ENCODE results near the gene TENT5C.

The TENT5C gene

GRCh38 chr1:117636637-117637425 lies 31.0 kb downstream of the TENT5C start:
- H3K9ac ChIP-seq (ENCODE audit: insufficient read length, low read depth) = no peak overlapping the region
- no peak overlapping the region for H3K4me3 ChIP-seq (ENCODE audit: insufficient read length, low read depth)
- no peak for DNase-seq (ENCODE audit: low read depth, low spot score)

GRCh38 chr1:117638141-117638540 lies 32.3 kb downstream of the TENT5C start:
- peaks cover 10% of the 10 kb centered on the region for H3K4me1 ChIP-seq (ENCODE audit: insufficient read depth, insufficient read length)
- H3K4me3 ChIP-seq (ENCODE audit: insufficient read length, low read depth) = no peak overlapping the region
- H3K9me3 ChIP-seq (ENCODE audit: insufficient read depth, low read length) = no peaks in the 10 kb centered on the region
- H3K36me3 ChIP-seq (ENCODE audit: insufficient read depth, insufficient read length, low read length) = no peaks in the 10 kb centered on the region
- H3K9ac ChIP-seq (ENCODE audit: insufficient read length, low read depth) = no peak overlapping the region
- no peaks in the 10 kb centered on the region for H3K27me3 ChIP-seq (ENCODE audit: insufficient read depth, insufficient read length)
- DNase-seq (ENCODE audit: low read depth, low spot score) = no peak
- no peak for TF ChIP-seq SUZ12 (IDR thresholded peaks at IDR 0.05; ENCODE audit: extremely low read depth, insufficient read depth, insufficient read length)
- TF ChIP-seq YY1 (IDR thresholded peaks at IDR 0.05; ENCODE audit: insufficient read depth, insufficient read length) = no peak
- TF ChIP-seq ZNF274 (IDR thresholded peaks at IDR 0.05; ENCODE audit: low read depth, low read length) = no peak

More at GRCh38 chr1:117636637-117637425, 31.0 kb downstream of the TENT5C start:
- no peak for TF ChIP-seq YY1 (IDR thresholded peaks at IDR 0.05; ENCODE audit: insufficient read depth, insufficient read length)
- no peak for TF ChIP-seq ZNF274 (IDR thresholded peaks at IDR 0.05; ENCODE audit: low read depth, low read length)
- TF ChIP-seq SUZ12 (IDR thresholded peaks at IDR 0.05; ENCODE audit: extremely low read depth, insufficient read depth, insufficient read length) = no peak
- H3K36me3 ChIP-seq (ENCODE audit: insufficient read depth, insufficient read length, low read length) = no peaks in the 10 kb centered on the region
- no peaks in the 10 kb centered on the region for H3K27me3 ChIP-seq (ENCODE audit: insufficient read depth, insufficient read length)
- H3K4me1 ChIP-seq (ENCODE audit: insufficient read depth, insufficient read length) = peaks cover 14% of the 10 kb centered on the region
- H3K9me3 ChIP-seq (ENCODE audit: insufficient read depth, low read length) = no peaks in the 10 kb centered on the region

- H3K9ac ChIP-seq (ENCODE audit: insufficient read length, low read depth) = no peak overlapping the region
These were observed 32.9 kb downstream of the TENT5C start for GRCh38 chr1:117638759-117639158.

GRCh38 chr1:117639741-117640140 lies 33.9 kb downstream of the TENT5C start:
- Histone ChIP-seq H3K9ac (ENCODE audit: insufficient read length, low read depth) (no peak overlapping the region), H3K36me3 (ENCODE audit: insufficient read depth, insufficient read length, low read length) (no peaks in the 10 kb centered on the region), H3K27me3 (ENCODE audit: insufficient read depth, insufficient read length) (no peaks in the 10 kb centered on the region), H3K4me3 (ENCODE audit: insufficient read length, low read depth) (no peak overlapping the region), H3K9me3 (ENCODE audit: insufficient read depth, low read length) (no peaks in the 10 kb centered on the region), H3K4me1 (ENCODE audit: insufficient read depth, insufficient read length) (peaks cover 5% of the 10 kb centered on the region)
- TF ChIP-seq ZNF274 (IDR thresholded peaks at IDR 0.05; ENCODE audit: low read depth, low read length) (no peak), YY1 (IDR thresholded peaks at IDR 0.05; ENCODE audit: insufficient read depth, insufficient read length) (no peak), SUZ12 (IDR thresholded peaks at IDR 0.05; ENCODE audit: extremely low read depth, insufficient read depth, insufficient read length) (no peak)
- no peak for DNase-seq (ENCODE audit: low read depth, low spot score)

More at GRCh38 chr1:117638759-117639158, 32.9 kb downstream of the TENT5C start:
- DNase-seq (ENCODE audit: low read depth, low spot score) = no peak
- Histone ChIP-seq H3K9me3 (ENCODE audit: insufficient read depth, low read length) (no peaks in the 10 kb centered on the region), H3K27me3 (ENCODE audit: insufficient read depth, insufficient read length) (no peaks in the 10 kb centered on the region), H3K36me3 (ENCODE audit: insufficient read depth, insufficient read length, low read length) (no peaks in the 10 kb centered on the region), H3K4me3 (ENCODE audit: insufficient read length, low read depth) (no peak overlapping the region), H3K4me1 (ENCODE audit: insufficient read depth, insufficient read length) (peaks cover 5% of the 10 kb centered on the region)
- TF ChIP-seq ZNF274 (IDR thresholded peaks at IDR 0.05; ENCODE audit: low read depth, low read length) = no peak
- TF ChIP-seq SUZ12 (IDR thresholded peaks at IDR 0.05; ENCODE audit: extremely low read depth, insufficient read depth, insufficient read length) = no peak
- TF ChIP-seq YY1 (IDR thresholded peaks at IDR 0.05; ENCODE audit: insufficient read depth, insufficient read length) = no peak

- Histone ChIP-seq H3K27me3 (ENCODE audit: insufficient read depth, insufficient read length) (no peaks in the 10 kb centered on the region), H3K9me3 (ENCODE audit: insufficient read depth, low read length) (no peaks in the 10 kb centered on the region), H3K4me3 (ENCODE audit: insufficient read length, low read depth) (no peak overlapping the region), H3K9ac (ENCODE audit: insufficient read length, low read depth) (no peak overlapping the region), H3K36me3 (ENCODE audit: insufficient read depth, insufficient read length, low read length) (no peaks in the 10 kb centered on the region), H3K4me1 (ENCODE audit: insufficient read depth, insufficient read length) (peaks cover 5% of the 10 kb centered on the region)
- DNase-seq (ENCODE audit: low read depth, low spot score) = no peak
- TF ChIP-seq ZNF274 (IDR thresholded peaks at IDR 0.05; ENCODE audit: low read depth, low read length) (no peak), SUZ12 (IDR thresholded peaks at IDR 0.05; ENCODE audit: extremely low read depth, insufficient read depth, insufficient read length) (no peak), YY1 (IDR thresholded peaks at IDR 0.05; ENCODE audit: insufficient read depth, insufficient read length) (no peak)
These were observed 35.7 kb downstream of the TENT5C start for GRCh38 chr1:117641536-117641935.

GRCh38 chr1:117642963-117643362 lies 37.1 kb downstream of the TENT5C start:
- no peak overlapping the region for H3K4me3 ChIP-seq (ENCODE audit: insufficient read length, low read depth)
- DNase-seq (ENCODE audit: low read depth, low spot score) = no peak
- no peaks in the 10 kb centered on the region for H3K36me3 ChIP-seq (ENCODE audit: insufficient read depth, insufficient read length, low read length)
- no peak overlapping the region for H3K9ac ChIP-seq (ENCODE audit: insufficient read length, low read depth)
- no peaks in the 10 kb centered on the region for H3K27me3 ChIP-seq (ENCODE audit: insufficient read depth, insufficient read length)
- TF ChIP-seq SUZ12 (IDR thresholded peaks at IDR 0.05; ENCODE audit: extremely low read depth, insufficient read depth, insufficient read length) = no peak
- no peak for TF ChIP-seq ZNF274 (IDR thresholded peaks at IDR 0.05; ENCODE audit: low read depth, low read length)
- no peak for TF ChIP-seq YY1 (IDR thresholded peaks at IDR 0.05; ENCODE audit: insufficient read depth, insufficient read length)
- H3K4me1 ChIP-seq (ENCODE audit: insufficient read depth, insufficient read length) = peaks cover 5% of the 10 kb centered on the region
- H3K9me3 ChIP-seq (ENCODE audit: insufficient read depth, low read length) = no peaks in the 10 kb centered on the region

GRCh38 chr1:117643601-117644000 lies 37.8 kb downstream of the TENT5C start:
- no peaks in the 10 kb centered on the region for H3K9me3 ChIP-seq (ENCODE audit: insufficient read depth, low read length)
- no peak for DNase-seq (ENCODE audit: low read depth, low spot score)
- no peaks in the 10 kb centered on the region for H3K36me3 ChIP-seq (ENCODE audit: insufficient read depth, insufficient read length, low read length)
- no peaks in the 10 kb centered on the region for H3K27me3 ChIP-seq (ENCODE audit: insufficient read depth, insufficient read length)
- no peak for TF ChIP-seq ZNF274 (IDR thresholded peaks at IDR 0.05; ENCODE audit: low read depth, low read length)
- no peak for TF ChIP-seq SUZ12 (IDR thresholded peaks at IDR 0.05; ENCODE audit: extremely low read depth, insufficient read depth, insufficient read length)
- no peak for TF ChIP-seq YY1 (IDR thresholded peaks at IDR 0.05; ENCODE audit: insufficient read depth, insufficient read length)
- no peak overlapping the region for H3K9ac ChIP-seq (ENCODE audit: insufficient read length, low read depth)
- H3K4me3 ChIP-seq (ENCODE audit: insufficient read length, low read depth) = no peak overlapping the region
- peaks cover 3% of the 10 kb centered on the region for H3K4me1 ChIP-seq (ENCODE audit: insufficient read depth, insufficient read length)

Measured in NT2/D1 (cell line).